Mesenchymal stem cell (in vitro differentiated cells and primary cell): Measurements from ENCODE around the gene THRA.

Source experiments
- DNase-seq: peaks from one replicate; pipeline ENCODE4 v3.0.0-alpha.2; 2013
- H2AFZ ChIP-seq: one replicate; pipeline ENCODE4 v1.6.1; 2013; ENCODE audit warnings: low read depth, mild to moderate bottlenecking, control low read depth, inconsistent platforms, low read length, moderate library complexity
- H2AK5ac ChIP-seq: 2 replicates; pipeline ENCODE4 v1.6.1; 2013; ENCODE audit warnings: low read length, moderate library complexity, mild to moderate bottlenecking, inconsistent platforms; ENCODE audit not compliant: severe bottlenecking
- H2BK120ac ChIP-seq: one replicate; pipeline ENCODE4 v1.6.1; 2013; ENCODE audit warnings: low read depth, mild to moderate bottlenecking, inconsistent platforms, low read length, moderate library complexity
- H2BK12ac ChIP-seq, 2 experiments: one replicate each; pipeline ENCODE4 v1.6.1; 2013; ENCODE audit warnings: inconsistent platforms in 2 of 2, low read length in 2 of 2, mild to moderate bottlenecking in 2 of 2, moderate library complexity in 2 of 2, control low read depth in 1 of 2
- H2BK15ac ChIP-seq: one replicate; pipeline ENCODE4 v1.6.1; 2013; ENCODE audit warnings: mild to moderate bottlenecking, low read depth, inconsistent platforms; ENCODE audit not compliant: poor library complexity, severe bottlenecking
- H2BK5ac ChIP-seq: 2 replicates; pipeline ENCODE4 v1.6.1; 2013; ENCODE audit warnings: low read depth, mild to moderate bottlenecking, low read length, control low read depth, inconsistent platforms; ENCODE audit not compliant: poor library complexity, severe bottlenecking
- H3K14ac ChIP-seq, 2 experiments: one replicate each; pipeline ENCODE4 v1.6.1; 2013; ENCODE audit warnings: inconsistent platforms in 2 of 2, low read length in 2 of 2, control low read depth in 1 of 2, mild to moderate bottlenecking in 1 of 2, moderate library complexity in 1 of 2
- H3K18ac ChIP-seq, 2 experiments: one replicate each; pipeline ENCODE4 v1.6.1; 2013; ENCODE audit warnings: inconsistent platforms in 2 of 2, low read length in 2 of 2, control low read depth in 1 of 2, low read depth in 1 of 2, mild to moderate bottlenecking in 1 of 2
- H3K23ac ChIP-seq, 2 experiments: one replicate each; pipeline ENCODE4 v1.6.1; 2013; ENCODE audit warnings: inconsistent platforms in 2 of 2, low read length in 2 of 2, mild to moderate bottlenecking in 2 of 2, moderate library complexity in 2 of 2, control low read depth in 1 of 2
- H3K27ac ChIP-seq: 2 replicates; pipeline ENCODE4 v1.5.1; 2013; ENCODE audit warnings: mild to moderate bottlenecking, moderate library complexity, low read length, control low read depth, inconsistent platforms; ENCODE audit not compliant: poor library complexity, severe bottlenecking
- H3K27me3 ChIP-seq, 2 experiments: 2 replicates each; pipeline versions ENCODE4 v1.6.1 to v1.7.0; 2013; ENCODE audit warnings: low read length in 2 of 2, mild to moderate bottlenecking in 2 of 2, moderate library complexity in 2 of 2, control low read depth in 1 of 2, inconsistent platforms in 1 of 2; ENCODE audit not compliant: control insufficient read depth in 1 of 2, insufficient read depth in 1 of 2
- H3K36me3 ChIP-seq, 2 experiments: 2 replicates each; pipeline versions ENCODE4 v1.6.1 to v1.7.0; 2013; ENCODE audit warnings: low read length in 2 of 2, control low read depth in 1 of 2, inconsistent platforms in 1 of 2, low read depth in 1 of 2, mild to moderate bottlenecking in 1 of 2; ENCODE audit not compliant: insufficient read depth in 2 of 2, control insufficient read depth in 1 of 2
- H3K4ac ChIP-seq, 2 experiments: one replicate each; pipeline ENCODE4 v1.6.1; 2013; ENCODE audit warnings: inconsistent platforms in 2 of 2, low read length in 2 of 2, mild to moderate bottlenecking in 2 of 2, moderate library complexity in 2 of 2, control low read depth in 1 of 2, low read depth in 1 of 2
- H3K4me1 ChIP-seq: 2 replicates; pipeline ENCODE4 v1.6.1; 2013; ENCODE audit warnings: low read depth, low read length, control low read depth; ENCODE audit not compliant: control insufficient read depth, insufficient read depth
- H3K4me2 ChIP-seq: 2 replicates; pipeline ENCODE4 v1.6.1; 2013; ENCODE audit warnings: low read length, mild to moderate bottlenecking, inconsistent platforms; ENCODE audit not compliant: poor library complexity, severe bottlenecking
- H3K4me3 ChIP-seq, 2 experiments: 2 replicates each; pipeline versions ENCODE4 v1.5.1 to v1.7.0; 2013; ENCODE audit warnings: low read length in 2 of 2, mild to moderate bottlenecking in 2 of 2, control low read depth in 1 of 2, low read depth in 1 of 2; ENCODE audit not compliant: insufficient read depth in 1 of 2
- H3K79me1 ChIP-seq: replicated peaks from 2 replicates; pipeline ENCODE4 v1.6.1; 2013; ENCODE audit warnings: mild to moderate bottlenecking, control low read depth, low read length, inconsistent platforms; ENCODE audit not compliant: poor library complexity, severe bottlenecking
- H3K9ac ChIP-seq: 2 replicates; pipeline ENCODE4 v1.7.0; 2013; ENCODE audit warnings: mild to moderate bottlenecking, low read length, moderate library complexity
- H3K9me3 ChIP-seq: 2 replicates; pipeline ENCODE4 v1.7.0; 2013; ENCODE audit warnings: mild to moderate bottlenecking, low read length; ENCODE audit not compliant: control insufficient read depth
- H4K8ac ChIP-seq: one replicate; pipeline ENCODE4 v1.6.1; 2013; ENCODE audit warnings: inconsistent platforms, mild to moderate bottlenecking, low read length, moderate library complexity
- H4K91ac ChIP-seq: one replicate; pipeline ENCODE4 v1.6.1; 2013; ENCODE audit warnings: mild to moderate bottlenecking, low read length, inconsistent platforms
- WGBS: methylation state at CpG from one replicate; pipeline ENCODE4 v1.1.7; 2013; ENCODE audit warnings: mixed read lengths; 5-methylcytosine and 5-hydroxymethylcytosine counted together

The THRA gene

DNA sequence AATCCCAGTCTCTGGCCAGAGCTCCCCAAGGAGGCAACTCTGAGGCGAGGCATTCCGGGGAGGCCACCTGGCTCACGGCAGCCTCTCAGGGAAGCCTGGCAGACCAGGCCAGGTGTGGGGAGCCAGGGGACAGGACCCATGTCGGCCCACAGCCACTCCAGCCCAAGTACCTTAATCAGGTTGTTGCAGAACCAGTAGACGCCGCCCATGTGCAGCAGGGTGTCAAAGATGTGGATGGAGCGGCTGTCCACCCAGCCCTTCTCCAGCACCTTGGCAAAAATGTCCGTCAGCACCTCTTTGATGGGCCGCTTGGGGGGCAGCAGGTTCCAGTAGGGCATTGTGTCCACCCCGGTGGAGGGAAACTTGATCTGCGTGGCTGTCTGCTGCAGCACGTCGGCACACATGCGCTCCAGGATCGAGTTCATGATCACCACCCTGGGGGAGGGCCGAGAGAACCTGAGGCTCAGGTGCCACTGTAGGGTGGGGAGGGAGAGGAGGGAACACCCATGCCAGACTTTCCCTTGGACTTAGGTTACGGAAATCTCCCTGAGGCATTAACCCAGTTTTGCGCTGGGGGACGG lies 39.7 kb upstream of the THRA start:
- H3K9ac ChIP-seq, result no peak overlapping the region
- H4K91ac ChIP-seq, result no peak overlapping the region
- peaks cover 55% of the 10 kb centered on the region for H3K4me1 ChIP-seq
- no peak overlapping the region for H2AK5ac ChIP-seq
- no peaks in the 10 kb centered on the region for H3K9me3 ChIP-seq
- H3K4ac ChIP-seq, result no peak overlapping the region
- H2BK12ac ChIP-seq, result peak overlapping the region in 1 of 2 experiments; percentile 10
- H2BK15ac ChIP-seq, result no peak overlapping the region
- no peak overlapping the region for H3K27ac ChIP-seq
- H3K14ac ChIP-seq, result no peak overlapping the region
- H3K79me1 ChIP-seq, result no peaks in the 10 kb centered on the region
- H2BK5ac ChIP-seq, result no peak overlapping the region
- H3K36me3 ChIP-seq, result peaks cover 35 to 53% of the 10 kb centered on the region in 2 experiments
- no peak overlapping the region for H3K4me3 ChIP-seq
- no peak overlapping the region for H4K8ac ChIP-seq
- no peak for DNase-seq
- H2AFZ ChIP-seq, result no peak overlapping the region
- H3K27me3 ChIP-seq, result no peaks in the 10 kb centered on the region
- H3K23ac ChIP-seq, result no peak overlapping the region
- no peak overlapping the region for H3K18ac ChIP-seq
- WGBS, result 94% methylated on average over 19 of the region's 19 CpGs
- H3K4me2 ChIP-seq, result no peak overlapping the region
- H2BK120ac ChIP-seq, result no peak overlapping the region

DNA sequence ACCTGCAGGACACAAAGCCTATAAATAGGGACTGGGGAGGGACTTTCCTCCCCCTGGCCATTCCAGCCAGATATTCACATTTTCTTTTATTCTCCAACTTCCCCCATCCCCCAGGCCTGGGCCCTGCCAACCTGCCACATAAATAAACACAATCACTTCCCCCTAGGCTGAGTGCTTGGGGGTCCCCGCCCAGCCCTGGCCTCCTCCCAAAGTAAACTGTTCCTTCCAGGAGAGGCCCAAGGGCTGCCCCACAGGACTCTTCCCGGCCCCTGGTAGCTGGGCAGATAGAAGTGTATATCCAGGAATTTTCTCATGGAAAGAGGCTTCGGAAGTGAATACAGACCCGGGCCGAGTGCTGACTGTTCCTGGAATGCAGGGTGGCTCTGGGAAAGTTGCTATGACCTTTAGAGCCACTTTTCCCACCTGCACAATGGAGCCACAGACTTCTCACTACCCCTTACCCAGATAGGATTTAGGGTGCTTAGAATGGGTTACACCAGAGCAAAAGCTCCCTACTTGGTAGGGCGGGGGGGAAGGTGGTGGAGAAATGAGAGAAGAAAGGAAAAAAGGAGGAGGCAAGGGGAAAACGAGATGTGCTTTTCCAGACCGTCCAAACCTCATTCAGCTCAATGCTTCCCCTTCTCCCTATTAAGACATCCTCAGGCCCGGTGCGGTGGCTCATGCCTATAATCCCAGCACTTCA lies 39.0 kb upstream of the THRA start:
- Histone ChIP-seq H3K36me3 (peaks cover 41 to 56% of the 10 kb centered on the region in 2 experiments), H3K27ac (no peak overlapping the region), H2AK5ac (no peak overlapping the region), H2BK12ac (no peak overlapping the region), H2AFZ (no peak overlapping the region), H3K18ac (no peak overlapping the region), H3K23ac (no peak overlapping the region), H3K9me3 (no peaks in the 10 kb centered on the region), H3K27me3 (no peaks in the 10 kb centered on the region), H2BK120ac (no peak overlapping the region), H3K4ac (no peak overlapping the region), H3K4me1 (peaks cover 48% of the 10 kb centered on the region), H3K9ac (no peak overlapping the region), H2BK15ac (no peak overlapping the region), H2BK5ac (no peak overlapping the region), H3K79me1 (no peaks in the 10 kb centered on the region), H3K14ac (no peak overlapping the region), H4K8ac (no peak overlapping the region), H3K4me3 (no peak overlapping the region), H4K91ac (no peak overlapping the region), H3K4me2 (no peak overlapping the region)
- 80% methylated on average over 3 of the region's 10 CpGs for whole genome bisulfite sequencing
- DNase-seq, result no peak

GRCh38 chr17:40024901-40025300 lies 37.9 kb upstream of the THRA start:
- no peak overlapping the region for H2AK5ac ChIP-seq
- H3K4ac ChIP-seq, result no peak overlapping the region
- H4K91ac ChIP-seq, result no peak overlapping the region
- no peak overlapping the region for H3K14ac ChIP-seq
- H4K8ac ChIP-seq, result no peak overlapping the region
- peaks cover 39% of the 10 kb centered on the region for H3K4me1 ChIP-seq
- no peaks in the 10 kb centered on the region for H3K79me1 ChIP-seq
- H3K23ac ChIP-seq, result no peak overlapping the region
- no peaks in the 10 kb centered on the region for H3K9me3 ChIP-seq
- H3K27me3 ChIP-seq, result no peaks in the 10 kb centered on the region
- 96% methylated on average over 8 of the region's 8 CpGs for whole genome bisulfite sequencing
- H3K36me3 ChIP-seq, result peaks cover 49 to 58% of the 10 kb centered on the region in 2 experiments
- no peak overlapping the region for H3K4me2 ChIP-seq
- H3K9ac ChIP-seq, result no peak overlapping the region
- H2BK5ac ChIP-seq, result no peak overlapping the region
- H3K27ac ChIP-seq, result peak overlapping the region; percentile 47
- no peak overlapping the region for H3K4me3 ChIP-seq
- no peak overlapping the region for H2BK120ac ChIP-seq
- DNase-seq, result no peak
- H2BK12ac ChIP-seq, result no peak overlapping the region
- H3K18ac ChIP-seq, result no peak overlapping the region
- H2BK15ac ChIP-seq, result no peak overlapping the region
- H2AFZ ChIP-seq, result no peak overlapping the region

DNA sequence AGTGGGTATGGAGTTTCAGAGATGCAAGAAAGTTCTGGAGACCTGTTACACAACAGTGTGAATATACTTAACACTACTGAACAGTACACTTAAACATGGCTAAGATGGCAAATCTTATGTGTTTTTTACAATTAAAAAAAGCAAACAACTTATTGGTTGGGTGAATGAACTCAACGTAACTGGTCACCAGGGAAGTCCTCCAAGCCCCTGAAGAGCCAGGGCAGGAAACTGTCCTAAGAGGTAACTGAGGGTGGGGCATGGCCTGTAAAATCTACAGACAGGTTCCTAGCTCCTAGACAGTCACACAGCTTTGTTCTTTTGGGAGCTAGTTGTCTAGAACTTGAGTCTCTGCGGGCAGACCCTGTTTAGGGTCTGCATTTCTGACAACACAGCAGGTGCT lies 37.2 kb upstream of the THRA start:
- H3K14ac ChIP-seq, result no peak overlapping the region
- H3K18ac ChIP-seq, result no peak overlapping the region
- no peak overlapping the region for H2BK12ac ChIP-seq
- H3K23ac ChIP-seq, result no peak overlapping the region
- no peak overlapping the region for H3K9ac ChIP-seq
- no peak overlapping the region for H3K4me2 ChIP-seq
- H4K8ac ChIP-seq, result no peak overlapping the region
- H3K4ac ChIP-seq, result no peak overlapping the region
- no peak overlapping the region for H2BK5ac ChIP-seq
- H3K79me1 ChIP-seq, result no peaks in the 10 kb centered on the region
- H2AFZ ChIP-seq, result no peak overlapping the region
- no peaks in the 10 kb centered on the region for H3K27me3 ChIP-seq
- H3K27ac ChIP-seq, result peak overlapping the region; percentile 47
- peaks cover 36% of the 10 kb centered on the region for H3K4me1 ChIP-seq
- H4K91ac ChIP-seq, result no peak overlapping the region
- no peaks in the 10 kb centered on the region for H3K9me3 ChIP-seq
- WGBS, result 100% methylated on average over 2 of the region's 2 CpGs
- no peak overlapping the region for H2BK15ac ChIP-seq
- H2BK120ac ChIP-seq, result no peak overlapping the region
- H3K36me3 ChIP-seq, result peaks cover 45 to 53% of the 10 kb centered on the region in 2 experiments
- peak overlapping the region; percentile 27 for H2AK5ac ChIP-seq
- no peak overlapping the region for H3K4me3 ChIP-seq
- no peak for DNase-seq
